Activated naive CD4-positive, alpha-beta T cell treated with Interleukin-2 at 50 U/mL for 16 hours (primary cell): ENCODE data around the gene FAM151A.

Experiments
- DNase-seq: peaks from one replicate; pipeline ENCODE4 v3.0.0-alpha.2; 2020

The FAM151A gene

DNA sequence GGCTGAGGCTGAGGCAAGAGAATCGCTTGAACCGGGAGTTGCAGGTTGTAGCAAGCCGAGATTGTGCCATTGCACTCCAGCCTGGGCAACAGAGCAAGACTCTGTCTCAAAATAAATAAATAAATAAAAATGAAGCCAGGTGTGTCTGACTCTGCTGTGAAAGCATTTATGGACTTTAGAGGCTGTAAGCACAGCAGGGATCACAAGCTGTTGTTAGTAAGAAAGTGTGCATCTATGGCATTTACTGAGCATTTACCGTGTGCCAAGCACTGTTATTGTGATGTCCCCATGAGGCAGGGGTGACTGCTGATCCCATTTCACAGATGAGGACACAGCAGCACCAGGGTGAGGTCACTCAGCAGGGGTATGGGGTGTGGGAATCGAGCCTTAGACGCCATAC lies 20.1 kb downstream of the FAM151A start:
- no peak for DNase-seq

DNA sequence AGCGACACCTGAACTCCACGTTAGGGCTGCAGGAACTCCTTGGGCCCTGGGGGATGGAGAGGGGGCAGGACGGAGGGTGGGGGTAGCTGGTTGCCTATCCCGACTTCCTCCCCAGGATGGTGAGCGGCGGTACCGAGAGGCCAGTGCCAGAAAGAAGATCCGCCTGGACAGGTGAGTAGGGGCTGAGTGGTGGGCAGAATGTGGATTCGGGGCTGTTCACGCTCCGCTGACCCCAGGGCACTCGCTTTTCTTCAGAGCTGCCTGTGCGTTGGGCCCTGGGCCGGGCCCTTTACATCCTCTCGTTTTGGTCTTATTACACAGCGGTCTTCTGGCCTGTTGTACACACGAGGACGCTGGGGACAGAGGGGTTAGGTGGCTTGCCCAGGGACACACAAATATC lies 20.8 kb downstream of the FAM151A start:
- no peak for DNase-seq

DNA sequence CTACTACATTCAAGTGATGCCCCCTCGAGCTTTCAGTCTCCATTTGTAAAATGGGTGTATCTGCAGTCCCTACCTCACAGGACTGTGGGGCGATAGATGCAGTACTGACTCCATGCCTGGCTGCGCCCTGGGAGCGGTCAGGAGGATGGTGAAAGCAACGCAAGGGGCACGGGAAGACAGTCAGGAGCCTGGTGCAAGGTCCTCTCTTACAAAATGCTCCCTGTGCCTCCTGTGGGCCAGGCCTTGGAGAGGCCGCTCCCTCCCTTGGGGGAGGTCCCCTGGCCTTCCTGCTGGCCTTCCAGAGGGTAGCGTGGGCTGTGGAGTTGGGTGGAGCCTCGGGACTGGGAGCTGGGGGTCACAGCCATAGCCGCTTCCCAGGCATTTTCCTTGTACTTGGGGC lies 21.6 kb downstream of the FAM151A start:
- DNase-seq, result no peak

DNA sequence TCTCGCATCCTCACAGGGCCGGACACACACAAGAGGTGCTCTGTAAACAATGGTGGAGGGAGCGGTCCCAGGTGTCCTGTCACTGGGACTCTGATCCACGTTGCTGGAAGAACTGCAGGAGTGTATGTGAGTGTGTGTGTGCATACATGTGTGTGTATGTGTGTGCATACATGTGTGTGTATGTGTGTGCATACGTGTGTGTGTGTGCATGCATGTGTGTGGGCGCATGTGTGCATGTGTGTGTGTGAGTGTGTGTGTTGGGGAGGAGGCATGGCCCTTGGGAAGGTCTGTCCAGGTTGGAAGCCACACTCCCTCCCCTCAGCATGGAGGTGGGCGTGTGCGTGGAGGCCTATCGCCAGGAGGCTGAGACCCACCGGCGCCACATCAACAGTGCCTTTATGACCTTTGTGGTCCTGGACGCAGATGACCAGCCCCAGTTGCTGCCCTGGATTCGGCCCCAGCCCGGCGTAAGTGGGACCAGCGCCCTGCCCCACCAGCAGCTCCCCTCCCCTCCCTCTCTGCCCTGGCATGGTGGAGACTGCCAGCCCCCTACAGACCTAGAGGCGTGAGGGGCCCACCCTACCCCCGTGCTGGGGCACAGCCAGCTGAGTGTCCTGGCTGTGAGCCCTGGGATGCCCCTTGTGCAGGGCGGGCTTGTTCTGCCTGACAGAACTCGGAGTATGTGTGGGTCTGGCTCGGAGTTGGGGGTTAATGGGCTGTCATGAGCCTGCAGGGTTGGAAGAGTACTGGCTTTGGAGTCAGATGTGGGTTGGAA lies 22.2 kb downstream of the FAM151A start:
- no peak for DNase-seq

DNA sequence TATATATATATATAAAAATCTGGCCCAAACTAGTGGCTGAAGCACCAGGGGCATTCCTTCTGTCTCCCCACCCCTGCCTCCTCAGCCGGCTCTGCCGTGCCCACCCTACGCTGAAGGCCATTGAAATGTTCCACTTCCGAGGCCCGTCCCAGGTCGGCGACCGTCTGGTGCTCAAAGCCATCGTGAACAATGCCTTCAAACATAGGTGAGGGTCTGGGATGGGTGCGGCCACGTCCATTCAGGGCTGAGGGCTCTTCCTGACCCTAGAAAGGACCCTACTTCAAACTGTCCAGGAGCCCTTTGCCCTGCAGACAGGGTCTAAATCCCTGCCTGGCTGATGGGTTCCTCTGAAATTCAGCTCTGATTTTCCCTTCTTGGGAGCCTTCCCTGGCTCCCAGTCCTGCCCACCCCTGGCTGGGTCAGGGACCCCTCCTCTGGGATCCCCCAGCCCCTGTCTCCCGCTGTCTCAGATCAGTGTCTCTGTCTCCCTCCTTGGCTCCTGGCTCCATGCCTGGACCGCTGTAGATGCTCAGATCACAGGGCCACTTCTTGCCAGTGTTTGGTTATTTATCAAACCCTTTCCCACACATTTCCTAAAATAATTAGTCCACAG lies 24.0 kb downstream of the FAM151A start:
- DNase-seq, result no peak

DNA sequence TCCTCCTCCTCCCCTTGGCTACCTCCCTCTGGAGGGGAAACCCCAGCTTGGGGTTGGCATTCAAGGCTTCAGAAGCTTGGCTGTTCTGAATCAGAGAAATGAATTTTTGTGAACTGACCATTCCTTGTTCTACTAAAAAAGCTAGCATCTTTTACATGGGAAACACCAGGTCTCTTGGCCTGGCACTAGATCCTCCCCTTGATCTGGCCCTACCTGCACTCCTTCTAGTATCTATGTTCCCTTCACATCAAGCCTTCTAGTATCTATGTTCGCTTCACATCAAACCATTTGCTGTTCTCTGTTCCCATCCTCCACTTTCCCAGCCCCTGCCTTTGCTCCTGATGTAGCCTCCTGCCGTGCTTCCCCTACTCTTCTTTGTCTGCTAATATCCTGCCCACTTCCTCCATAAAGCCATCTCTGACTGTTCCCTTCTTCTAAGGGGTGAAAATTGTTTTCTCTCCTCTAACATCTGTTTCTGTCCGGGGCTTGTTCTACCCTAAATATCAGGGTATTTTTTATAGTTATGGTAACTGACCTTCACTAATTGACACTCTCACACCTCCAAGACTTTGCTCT lies 25.8 kb downstream of the FAM151A start:
- no peak for DNase-seq

DNA sequence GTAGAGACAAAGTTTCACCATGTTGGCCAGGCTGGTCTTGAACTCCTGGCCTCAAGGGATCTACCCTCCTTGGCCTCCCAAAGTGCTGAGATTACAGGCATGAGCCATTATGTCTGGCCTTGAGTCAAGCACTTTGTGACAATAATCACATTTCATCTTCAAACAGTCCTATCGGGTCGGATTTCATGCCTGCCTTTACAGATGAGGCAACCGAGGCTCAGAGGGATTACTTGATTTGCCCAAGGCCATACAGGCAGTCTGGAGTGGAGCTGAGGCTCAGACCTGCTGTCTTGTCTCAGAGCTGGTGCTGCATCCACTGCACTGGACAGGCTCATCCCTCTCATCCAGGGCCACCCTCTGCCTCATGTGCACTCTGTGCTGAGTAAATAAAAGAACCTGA lies 26.6 kb downstream of the FAM151A start:
- DNase-seq, result no peak

DNA sequence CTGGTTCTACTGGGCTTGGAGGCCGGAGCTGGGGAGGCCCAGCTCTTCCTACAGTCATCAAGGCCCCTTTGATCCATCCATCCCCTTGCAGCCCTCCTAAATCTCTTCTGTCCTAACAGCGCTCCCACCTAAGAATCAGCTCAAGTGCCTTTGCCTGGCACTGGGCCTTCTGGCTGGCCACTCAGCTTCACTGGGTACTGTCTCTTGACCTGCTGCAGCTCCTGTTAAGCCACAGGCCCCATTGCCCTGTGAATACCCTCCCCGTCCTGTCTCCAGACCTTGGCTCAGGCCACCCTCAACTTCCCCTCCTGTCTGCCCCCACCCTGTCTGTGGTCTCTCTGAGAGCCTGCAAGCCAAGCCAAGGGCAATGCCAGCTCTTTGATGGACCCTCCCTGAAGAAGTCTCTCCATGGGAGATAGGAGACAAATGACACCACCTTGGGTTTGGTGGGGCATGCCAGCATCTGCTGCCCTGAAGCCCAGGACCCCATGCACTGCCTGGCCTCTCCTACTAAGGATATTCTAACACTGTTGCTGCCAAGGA lies 27.3 kb downstream of the FAM151A start:
- no peak for DNase-seq

DNA sequence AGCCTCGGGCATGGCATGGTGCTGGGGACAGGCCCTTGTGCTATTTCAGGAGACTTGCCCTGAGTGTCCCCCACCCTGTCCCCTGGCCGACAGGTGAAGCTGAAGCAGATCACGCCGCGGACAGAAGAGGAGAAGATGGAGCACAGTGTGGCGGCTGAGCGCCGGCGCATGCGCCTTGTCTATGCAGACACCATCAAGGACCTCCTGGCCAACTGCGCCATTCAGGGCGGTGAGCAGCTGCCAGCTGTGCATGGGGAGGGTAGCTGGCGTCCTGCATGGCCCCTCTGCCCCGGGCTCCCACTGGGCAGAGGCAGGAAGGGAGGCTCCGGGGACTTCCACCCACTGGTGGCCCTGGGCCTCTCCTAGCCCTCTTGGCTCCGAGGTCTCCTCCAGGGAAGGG lies 28.9 kb downstream of the FAM151A start:
- DNase-seq, result no peak

DNA sequence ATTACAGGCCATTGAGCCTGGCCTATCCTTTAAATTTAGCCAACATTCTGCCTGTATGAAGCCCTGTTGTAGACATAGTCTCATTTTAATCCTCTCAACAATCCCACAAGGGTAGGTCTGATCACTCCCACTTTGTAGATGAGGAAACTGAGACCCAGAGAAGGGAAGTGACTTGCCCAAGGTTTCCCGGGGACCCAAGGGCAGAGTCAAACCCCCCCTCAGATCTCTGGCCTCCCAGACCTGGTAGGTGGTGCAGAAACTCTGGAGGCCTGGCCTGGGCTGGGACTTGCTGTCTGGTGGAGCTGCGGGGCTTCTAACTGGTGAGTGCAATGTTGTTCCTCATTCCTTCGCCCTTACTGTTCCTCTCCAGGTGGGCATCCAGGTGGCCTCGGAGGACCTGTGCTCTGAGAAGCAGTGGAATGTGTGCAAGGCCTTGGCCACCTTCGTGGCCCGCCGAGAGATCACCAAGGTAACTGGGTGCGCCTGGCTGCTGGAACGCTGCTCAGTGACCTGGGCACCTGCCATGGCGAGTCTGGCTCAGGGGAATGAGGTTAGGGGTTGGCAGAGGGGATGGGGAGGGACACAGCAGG lies 29.7 kb downstream of the FAM151A start:
- DNase-seq, result no peak

DNA sequence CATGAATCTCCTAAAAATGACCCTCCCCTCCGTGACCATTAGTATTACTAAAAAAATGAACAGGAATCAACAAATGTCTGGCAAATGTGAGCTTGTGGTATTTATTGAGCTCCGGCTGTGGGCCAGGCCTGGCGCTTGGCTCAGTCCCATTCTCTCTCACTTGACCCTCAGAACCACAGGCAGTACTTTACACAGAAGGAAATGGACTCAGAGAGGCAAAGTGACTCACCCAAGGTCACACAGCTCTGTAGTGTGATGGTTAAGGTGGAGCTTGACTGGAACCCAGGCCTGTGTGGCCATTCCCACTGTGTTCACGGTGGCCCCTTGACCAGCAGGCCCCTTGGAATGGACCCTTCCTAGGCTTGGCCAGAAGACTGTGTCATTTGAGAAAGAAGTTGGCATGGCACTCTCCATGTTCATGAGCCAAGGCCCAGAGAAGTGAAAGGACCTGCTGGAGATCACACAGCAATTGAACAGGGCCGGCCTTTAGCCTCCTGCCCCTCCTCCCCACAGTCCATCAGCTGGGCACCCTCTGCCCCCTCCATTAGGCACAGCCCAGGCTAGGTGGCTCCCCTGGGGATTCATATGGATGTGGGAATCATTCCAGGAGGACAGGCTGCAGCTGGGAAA lies 32.1 kb downstream of the FAM151A start:
- DNase-seq, result no peak

DNA sequence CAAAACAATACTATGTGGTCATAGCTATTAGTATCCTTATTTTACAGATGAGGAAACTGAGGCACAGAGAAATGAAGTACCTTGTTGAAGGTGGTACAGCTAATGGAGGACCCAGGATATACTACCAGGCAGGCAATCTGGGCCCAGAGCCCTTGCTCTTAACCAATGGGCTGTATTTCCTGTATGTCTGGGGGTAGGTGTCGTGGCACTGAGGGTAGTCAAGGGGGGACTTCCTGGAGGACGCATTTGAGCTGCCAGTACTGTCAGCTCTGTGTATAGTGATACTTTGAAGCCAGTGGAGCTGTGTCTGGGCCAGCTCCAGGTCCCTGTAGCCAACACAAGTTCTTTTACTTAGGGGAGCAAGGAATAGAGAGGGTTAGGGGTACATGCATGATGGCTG lies 34.9 kb downstream of the FAM151A start:
- DNase-seq, result no peak

DNA sequence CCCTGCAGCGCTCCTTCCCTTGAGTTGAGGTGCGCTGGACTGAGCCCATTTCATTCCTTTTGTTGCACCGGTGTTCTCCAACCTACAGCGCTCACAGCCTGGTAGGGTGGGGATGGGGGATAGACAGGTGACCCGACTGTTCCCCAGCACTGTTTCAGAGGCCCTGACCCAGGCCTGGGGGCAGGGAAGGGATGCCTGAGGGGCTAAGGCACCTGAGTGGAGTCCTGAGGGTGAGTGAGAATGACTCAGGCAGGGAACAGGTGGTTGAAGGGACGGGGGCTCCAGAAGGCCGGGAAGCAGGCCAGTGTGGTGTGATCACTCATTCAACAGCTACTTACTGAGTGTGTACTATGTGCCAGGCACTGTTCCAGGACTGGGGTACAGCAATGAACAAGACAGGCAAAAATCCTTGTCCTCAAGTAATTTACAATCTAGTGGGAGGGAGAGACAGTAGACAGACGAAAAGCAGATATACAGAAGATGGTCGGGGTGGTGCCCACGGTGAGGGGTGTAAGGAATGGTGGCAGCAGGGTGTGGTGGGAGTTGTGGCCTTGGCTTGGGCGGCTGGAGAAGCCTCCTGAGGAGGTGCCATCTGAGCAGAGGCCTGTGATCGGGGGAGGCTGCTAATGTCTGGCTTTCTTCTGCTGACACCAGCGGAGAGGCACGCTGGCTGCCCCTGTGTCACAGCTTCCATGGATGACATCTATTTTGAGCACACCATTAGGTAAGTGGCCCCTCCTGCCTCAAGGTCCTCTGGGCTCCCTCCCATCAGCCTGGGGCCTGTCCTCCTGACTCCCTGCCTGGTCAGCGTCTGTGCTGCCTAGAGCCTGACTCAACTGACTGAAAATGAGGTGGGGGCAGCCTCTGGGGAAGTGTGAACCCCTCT lies 37.9 kb downstream of the FAM151A start:
- DNase-seq, result no peak

DNA sequence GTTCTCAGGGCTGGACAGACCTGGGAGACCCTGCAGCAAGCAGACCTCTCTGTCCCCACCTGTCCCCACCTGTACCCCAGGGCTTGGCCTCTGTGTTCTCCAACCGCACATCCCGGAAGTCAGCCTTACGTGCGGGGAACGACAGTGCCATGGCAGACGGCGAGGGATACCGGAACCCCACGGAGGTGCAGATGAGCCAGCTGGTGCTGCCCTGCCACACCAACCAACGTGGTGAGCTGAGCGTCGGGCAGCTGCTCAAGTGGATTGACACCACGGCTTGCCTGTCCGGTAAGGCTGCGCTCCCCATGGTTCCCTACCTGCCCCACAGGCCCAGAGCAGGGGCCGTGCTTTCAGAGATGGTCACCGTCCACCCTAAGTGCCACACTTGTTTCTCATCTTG lies 38.8 kb downstream of the FAM151A start:
- no peak for DNase-seq

DNA sequence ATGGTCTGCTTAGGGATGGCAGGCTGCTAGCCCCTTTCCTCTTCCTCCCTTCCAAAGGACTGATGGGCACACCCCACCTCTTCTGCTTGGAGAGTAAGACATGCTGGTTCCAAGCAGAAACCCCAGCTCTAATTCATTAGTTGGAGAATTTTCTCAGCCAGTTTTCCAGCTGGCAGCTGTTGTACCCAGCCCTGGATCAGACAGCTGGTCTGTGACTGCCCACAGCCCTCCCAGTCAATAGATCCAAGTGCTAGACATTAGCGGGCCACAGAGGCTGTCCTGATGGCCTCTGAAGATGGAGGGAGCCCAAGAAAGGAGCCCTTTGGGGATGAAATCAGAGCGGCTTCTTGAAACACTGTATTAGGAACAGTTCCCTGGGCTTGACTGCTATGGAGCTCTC lies 39.5 kb downstream of the FAM151A start:
- no peak for DNase-seq

DNA sequence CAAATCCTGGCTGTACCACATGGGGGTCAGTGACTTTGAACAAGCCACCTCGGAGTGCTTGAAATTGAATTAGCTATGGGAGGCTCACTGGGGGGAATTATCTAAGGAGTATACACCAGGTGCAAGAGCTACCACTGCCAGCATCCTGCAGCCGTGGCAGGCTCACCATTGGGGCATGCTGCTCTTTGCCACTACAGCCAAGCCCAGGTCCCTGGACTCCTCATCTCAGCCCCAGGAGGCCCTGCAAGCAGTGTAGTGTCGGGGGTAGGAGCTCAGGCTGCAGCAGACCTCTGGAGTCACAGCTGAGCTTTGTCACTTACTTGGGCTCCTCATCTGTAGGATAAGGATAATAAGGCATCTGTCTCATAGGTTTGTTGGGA lies 40.0 kb downstream of the FAM151A start:
- no peak for DNase-seq

DNA sequence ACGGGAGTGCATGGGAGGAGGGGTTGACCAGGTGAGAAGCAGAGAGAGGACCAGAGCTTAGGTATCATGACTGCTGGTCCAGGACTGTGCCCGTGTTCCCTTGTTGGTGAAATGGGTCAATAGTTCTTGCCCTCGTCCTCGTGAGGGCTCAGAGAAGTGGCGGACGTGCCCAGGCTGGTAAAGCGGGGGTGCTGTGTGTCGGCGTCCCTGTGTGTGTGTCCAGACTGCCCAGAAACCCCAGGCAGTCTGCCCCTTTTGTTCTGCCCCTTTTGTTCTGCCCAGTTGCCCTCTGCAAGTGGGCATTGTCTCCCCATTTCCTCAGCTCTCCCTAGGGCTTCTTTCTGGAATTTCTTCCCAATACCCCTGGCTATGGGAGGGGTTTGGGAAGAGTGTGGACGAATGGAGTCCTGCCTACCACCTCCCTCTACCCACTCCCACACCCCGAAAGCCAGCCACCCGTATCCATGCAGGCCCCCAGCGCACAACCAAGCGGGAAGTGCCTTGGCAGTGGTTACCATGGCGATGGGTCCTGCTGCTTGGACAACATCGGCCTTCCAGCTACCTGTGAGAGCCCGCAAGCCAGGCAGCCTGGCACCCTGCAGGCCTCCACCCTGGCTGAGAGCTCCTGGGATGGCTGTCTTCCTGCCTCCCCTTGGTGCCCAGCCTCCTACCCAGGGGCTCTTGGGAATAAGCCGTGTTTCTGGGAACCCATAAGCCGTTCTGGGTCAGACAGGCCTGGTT lies 40.6 kb downstream of the FAM151A start:
- DNase-seq, result no peak

DNA sequence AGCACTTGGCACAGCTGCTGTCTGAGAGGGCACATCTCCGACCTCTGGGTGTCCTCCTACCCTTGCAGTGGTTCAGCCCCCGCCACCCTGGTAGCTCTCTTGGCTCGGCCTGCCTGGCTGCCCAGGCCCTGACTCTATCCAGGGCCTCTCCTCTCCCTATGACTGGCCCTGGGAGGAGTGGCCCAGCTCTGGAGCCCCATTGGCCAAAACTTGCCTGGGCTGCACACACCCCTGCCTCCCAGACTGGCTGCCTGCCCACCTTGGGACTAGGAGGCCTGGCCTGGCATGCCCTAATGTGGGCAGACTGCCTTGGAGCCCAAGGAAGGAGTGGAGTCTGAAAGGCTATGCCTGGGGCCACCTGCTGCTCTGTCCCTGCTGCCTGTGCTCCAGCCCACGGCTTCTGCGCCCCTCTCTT lies 41.7 kb downstream of the FAM151A start:
- DNase-seq, result no peak

DNA sequence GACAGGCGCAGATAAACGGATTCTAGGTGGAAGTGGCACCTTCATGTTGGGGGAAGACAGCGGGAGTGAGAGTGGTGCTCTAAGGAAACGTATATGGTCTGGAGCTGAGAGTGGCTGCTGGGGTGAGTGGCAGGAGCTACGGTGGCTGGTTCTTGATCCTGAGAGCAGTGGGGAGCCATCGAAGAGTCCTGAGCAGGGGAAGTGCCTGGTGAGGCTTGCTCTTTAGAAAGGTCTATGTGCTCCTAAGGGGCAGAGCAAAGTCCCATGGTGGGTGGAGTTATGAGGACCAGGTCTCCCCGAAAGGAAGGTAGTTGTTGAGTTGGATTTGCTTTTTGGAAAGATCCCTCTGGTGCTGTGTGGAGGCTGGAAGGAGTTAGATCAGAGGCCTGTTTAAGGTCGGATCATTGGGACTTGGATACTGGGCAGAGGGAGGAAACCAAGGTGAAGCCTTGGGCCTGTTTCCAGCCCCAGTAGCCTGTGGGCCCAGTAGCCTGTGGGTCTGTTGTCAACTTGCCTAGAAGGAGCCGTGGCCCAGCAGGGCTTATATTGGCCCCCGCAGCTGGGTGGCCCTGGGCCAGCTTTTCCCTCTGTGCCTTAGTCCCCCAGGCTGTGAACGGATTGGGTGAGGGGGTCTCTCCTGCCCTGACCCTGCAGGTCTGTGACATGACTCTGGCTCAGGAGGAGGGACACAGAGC lies 42.3 kb downstream of the FAM151A start:
- no peak for DNase-seq

DNA sequence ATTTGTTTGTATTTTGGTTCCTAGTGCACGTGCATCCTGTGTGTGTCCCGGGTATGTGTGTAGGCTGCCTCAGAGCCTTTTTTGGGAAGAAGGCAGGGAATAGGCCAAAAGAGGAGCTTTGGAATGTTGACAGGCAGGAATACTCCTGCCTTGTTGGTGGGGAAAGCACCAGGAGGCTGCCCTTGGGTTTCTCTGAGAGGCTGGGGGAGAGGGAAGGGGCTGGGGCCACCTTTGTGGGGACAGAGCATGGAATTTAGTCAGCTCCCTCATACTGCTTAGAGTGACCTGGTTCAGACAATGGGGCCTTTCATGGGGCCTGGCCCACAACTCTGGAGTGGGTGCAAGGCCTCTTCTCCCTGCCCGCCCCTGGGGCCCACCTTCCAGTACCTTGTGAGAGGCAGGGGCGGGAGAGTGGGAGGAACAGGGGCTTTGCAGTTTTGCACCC lies 44.0 kb downstream of the FAM151A start:
- no peak for DNase-seq

DNA sequence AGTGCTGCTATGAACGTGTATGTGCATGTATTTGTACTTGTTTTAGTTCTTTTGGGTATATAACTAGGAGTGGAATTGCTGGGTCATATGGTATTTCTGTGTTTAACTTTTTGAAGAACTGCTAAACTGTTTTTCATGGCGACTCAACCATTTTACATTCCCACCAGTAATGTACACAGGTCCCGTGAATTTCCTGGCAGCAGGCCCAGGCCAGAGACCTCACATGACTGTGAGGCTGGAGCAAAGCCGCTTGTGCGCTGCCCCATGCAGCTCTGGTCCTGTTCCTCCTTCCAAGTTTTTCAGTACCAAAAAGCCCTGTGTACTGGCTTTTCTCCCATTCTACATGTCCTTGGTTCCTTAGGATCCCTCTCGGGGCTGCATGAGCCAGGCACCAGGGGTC lies 45.7 kb downstream of the FAM151A start:
- no peak for DNase-seq
